GM18870 (cell line): Measurements from ENCODE around the gene TMCO4.

Experiments used
- ATAC-seq: cut with Tn5 transposase; IDR thresholded peaks from one replicate; pipeline ENCODE4 v1.9.1; 2021; ENCODE audit warnings: moderate library complexity; ENCODE audit not compliant: unreplicated experiment

TMCO4 gene

GRCh38 chr1:19776933-19777332 is 22.8 kb downstream of the TMCO4 start:
- no peak for ATAC-seq

GRCh38 chr1:19776287-19776686 is 23.4 kb downstream of the TMCO4 start:
- no peak for ATAC-seq

- ATAC-seq, result no peak
Measured at GRCh38 chr1:19775831-19776230, 23.9 kb downstream of the TMCO4 start.

GRCh38 chr1:19775317-19775716 is 24.4 kb downstream of the TMCO4 start:
- no peak for ATAC-seq

GRCh38 chr1:19774180-19774785 is 25.4 kb downstream of the TMCO4 start:
- no peak for ATAC-seq

GRCh38 chr1:19773485-19773884 is 26.2 kb downstream of the TMCO4 start:
- ATAC-seq, result no peak

GRCh38 chr1:19772053-19772452 is 27.7 kb downstream of the TMCO4 start:
- ATAC-seq, result no peak

- no peak for ATAC-seq
Measured at GRCh38 chr1:19771350-19771749, 28.4 kb downstream of the TMCO4 start.

- ATAC-seq, result no peak
Measured at GRCh38 chr1:19770436-19771190, 29.1 kb downstream of the TMCO4 start.

- no peak for ATAC-seq
Measured at GRCh38 chr1:19769211-19769932, 30.3 kb downstream of the TMCO4 start.

- ATAC-seq, result no peak
Measured at GRCh38 chr1:19768353-19769210, 31.1 kb downstream of the TMCO4 start.

GRCh38 chr1:19765623-19766022 is 34.1 kb downstream of the TMCO4 start:
- no peak for ATAC-seq

GRCh38 chr1:19764848-19765247 is 34.9 kb downstream of the TMCO4 start:
- no peak for ATAC-seq

GRCh38 chr1:19762175-19762779 is 37.4 kb downstream of the TMCO4 start:
- ATAC-seq, result no peak

- ATAC-seq, result no peak
Measured at GRCh38 chr1:19759740-19760089, 40.0 kb downstream of the TMCO4 start.

- no peak for ATAC-seq
Measured at GRCh38 chr1:19758227-19758830, 41.4 kb downstream of the TMCO4 start.

- no peak for ATAC-seq
Measured at GRCh38 chr1:19757641-19758040, 42.1 kb downstream of the TMCO4 start.

- no peak for ATAC-seq
Measured at GRCh38 chr1:19756480-19756879, 43.2 kb downstream of the TMCO4 start.

GRCh38 chr1:19754482-19754881 is 45.2 kb downstream of the TMCO4 start:
- ATAC-seq, result no peak

GRCh38 chr1:19752083-19752696 is 47.5 kb downstream of the TMCO4 start:
- ATAC-seq, result no peak
